ENCODE measurements around the gene RAB11FIP3. TPM values are rescaled to one million over a fixed set of nuclear protein-coding genes. Genes with fewer than 3 reads are reported as not detected.

The RAB11FIP3 gene
- total RNA-seq, 1 donor from 2014 or later = 44.1 TPM

- TF ChIP-seq CTCF (IDR thresholded peaks at IDR 0.05) = peak; percentile 41
- no peaks in the 10 kb centered on the region for H3K27me3 ChIP-seq
- ATAC-seq (peak; percentile 38), DNase-seq (peak; percentile 86)
- intact Hi-C loops (cut with DNase I) = no loop called here
- no peaks in the 10 kb centered on the region for H3K9me3 ChIP-seq
- H3K4me1 ChIP-seq = peaks cover 25% of the 10 kb centered on the region
- peak overlapping the region; percentile 42 for H3K27ac ChIP-seq
- no peak overlapping the region for H3K4me3 ChIP-seq
- no peaks in the 10 kb centered on the region for H3K36me3 ChIP-seq
Observed at GRCh38 chr16:397736-398332, 27.6 kb upstream of the RAB11FIP3 start.

- no peak for ATAC-seq
- intact Hi-C loops (cut with DNase I) = no loop called here
Observed at GRCh38 chr16:398561-399339, 26.7 kb upstream of the RAB11FIP3 start.

GRCh38 chr16:399340-400019 is 26.0 kb upstream of the RAB11FIP3 start:
- TF ChIP-seq CTCF (IDR thresholded peaks at IDR 0.05) = no peak
- no peaks in the 10 kb centered on the region for H3K9me3 ChIP-seq
- H3K36me3 ChIP-seq = no peaks in the 10 kb centered on the region
- H3K4me1 ChIP-seq = peaks cover 25% of the 10 kb centered on the region
- H3K4me3 ChIP-seq = no peak overlapping the region
- no peak for ATAC-seq
- no peak overlapping the region for H3K27ac ChIP-seq
- DNase-seq = no peak
- H3K27me3 ChIP-seq = no peaks in the 10 kb centered on the region
- intact Hi-C loops (cut with DNase I) = no loop called here

More at GRCh38 chr16:398561-399339, 26.7 kb upstream of the RAB11FIP3 start:
- Histone ChIP-seq H3K4me1 (peaks cover 25% of the 10 kb centered on the region), H3K27ac (no peak overlapping the region), H3K36me3 (no peaks in the 10 kb centered on the region), H3K9me3 (no peaks in the 10 kb centered on the region), H3K27me3 (no peaks in the 10 kb centered on the region), H3K4me3 (no peak overlapping the region)
- peak; percentile 68 for DNase-seq
- TF ChIP-seq CTCF (IDR thresholded peaks at IDR 0.05) = no peak

GRCh38 chr16:400061-400591 is 25.3 kb upstream of the RAB11FIP3 start:
- no peaks in the 10 kb centered on the region for H3K9me3 ChIP-seq
- peaks cover 25% of the 10 kb centered on the region for H3K4me1 ChIP-seq
- H3K4me3 ChIP-seq = peak overlapping the region; percentile 90
- peak overlapping the region; percentile 90 for H3K27ac ChIP-seq
- no peaks in the 10 kb centered on the region for H3K36me3 ChIP-seq
- DNase-seq = no peak
- ATAC-seq = no peak
- no peak for TF ChIP-seq CTCF (IDR thresholded peaks at IDR 0.05)
- no peaks in the 10 kb centered on the region for H3K27me3 ChIP-seq
- intact Hi-C loops (cut with DNase I) = no loop called here

GRCh38 chr16:401468-402348 is 23.7 kb upstream of the RAB11FIP3 start, which contains the start of gene DECR2:
TSS of gene DECR2 (plus strand) at chr16:401885. CDS start at chr16:401964, 79 bp downstream.
- peak within 1 kb of the TSS; percentile 90 for H3K27ac ChIP-seq
- ATAC-seq (peak; percentile 96), DNase-seq (peak; percentile 99)
- no peaks in the 10 kb centered on the region for H3K36me3 ChIP-seq
- H3K4me1 ChIP-seq = peaks cover 17% of the 10 kb centered on the region
- intact Hi-C loops (cut with DNase I) = no loop called here
- peak within 1 kb of the TSS; percentile 90 for H3K4me3 ChIP-seq
- TF ChIP-seq CTCF (IDR thresholded peaks at IDR 0.05) = peak; percentile 57
- no peaks in the 10 kb centered on the region for H3K27me3 ChIP-seq
- no peaks in the 10 kb centered on the region for H3K9me3 ChIP-seq

All from upper lobe of right lung (tissue), 1 donor.